HCT116 (cell line): ENCODE measurements around the gene NRCAM. TPM values are rescaled to one million over a fixed set of nuclear protein-coding genes. Genes with fewer than 3 reads are reported as not detected.

Source experiments
- ATAC-seq: fragments of 200-7000 bp; cut with Tn5 transposase; 2 replicates; pipeline ENCODE4 v1.9.1; 2020; ENCODE audit warnings: mild to moderate bottlenecking, moderate library complexity
- BruUV-seq: library from RNA; stranded (reverse); fragments of 400-500 nt; replicated peaks from 2 replicates; lab custom pipeline; 2021; lab: Mats Ljungman, UMichigan
- CTCF ChIA-PET: fragments of 300-600 bp; sonication (Branson Sonifier 250); formaldehyde crosslinking; loops from one replicate; lab custom pipeline; 2021; ENCODE audit warnings: antibody characterized with exemption; lab: Charles Lee
- POLR2A ChIA-PET: fragments of 300-600, 350-600 bp; sonication (Branson Sonifier 250); formaldehyde crosslinking; loops from one replicate; lab custom pipeline; 2021; ENCODE audit warnings: antibody characterized with exemption; lab: Charles Lee
- RAD21 ChIA-PET, 2 experiments: fragments of 300-600 bp; sonication (Branson Sonifier 250); formaldehyde crosslinking; loops; one replicate each; lab custom pipeline; 2023; ENCODE audit warnings: low total read pairs in 2 of 2; ENCODE audit not compliant: uncharacterized antibody in 2 of 2, unreplicated experiment in 2 of 2, low non-redundant PET in 1 of 2; lab: Charles Lee
- DNase-seq: peaks from one replicate; pipeline ENCODE4 v3.0.0-alpha.2; 2010; ENCODE audit warnings: low read depth, low spot score
- H2AFZ ChIP-seq: fragments of 200-600 bp; shearing (Covaris generic), sonication (generic); 2 replicates; pipeline ENCODE4 v1.6.1; 2017; ENCODE audit warnings: low read depth, mixed run types, mixed read lengths, antibody characterized with exemption, low read length; ENCODE audit not compliant: poor library complexity, severe bottlenecking
- H3K27ac ChIP-seq: 2 replicates; pipeline ENCODE4 v1.5.1; 2012; ENCODE audit warnings: low read depth, low read length
- H3K27me3 ChIP-seq: fragments of 200-600 bp; sonication (generic); 2 replicates; pipeline ENCODE4 v1.6.1; 2016; ENCODE audit warnings: mixed run types, low read length, mixed read lengths; ENCODE audit not compliant: insufficient read depth
- H3K36me3 ChIP-seq, 2 experiments: fragments of 200-500 bp in 1 of 2; fragments of 200-600 bp in 1 of 2; sonication (Bioruptor generic) in 1 of 2; sonication (generic) in 1 of 2; 2 replicates each; pipeline versions ENCODE4 v1.5.1 to v1.6.1; 2014 to 2016; ENCODE audit warnings: low read length in 2 of 2, inconsistent platforms in 1 of 2, mixed read lengths in 1 of 2, mixed run types in 1 of 2; ENCODE audit not compliant: insufficient read depth in 2 of 2, control insufficient read depth in 1 of 2
- H3K4me1 ChIP-seq, 2 experiments: fragments of 200-600 bp in 1 of 2; sonication (generic) in 1 of 2; 2 replicates each; pipeline versions ENCODE4 v1.5.1 to v1.6.1; 2012 to 2017; ENCODE audit warnings: low read length in 2 of 2, inconsistent platforms in 1 of 2, mild to moderate bottlenecking in 1 of 2, mixed read lengths in 1 of 2, mixed run types in 1 of 2, moderate library complexity in 1 of 2; ENCODE audit not compliant: insufficient read depth in 2 of 2, control insufficient read depth in 1 of 2
- H3K4me2 ChIP-seq: fragments of 200-600 bp; sonication (generic); 2 replicates; pipeline ENCODE4 v1.6.1; 2017; ENCODE audit warnings: mixed run types, low read length, mixed read lengths
- H3K4me3 ChIP-seq, 2 experiments: fragments of 200-600 bp in 1 of 2; sonication (generic) in 1 of 2; replicated peaks in 1 of 2; 2 replicates each; pipeline ENCODE4 v1.5.1; 2011 to 2016; ENCODE audit warnings: low read length in 2 of 2, control low read depth in 1 of 2, low read depth in 1 of 2, mild to moderate bottlenecking in 1 of 2, mixed read lengths in 1 of 2, mixed run types in 1 of 2
- H3K79me2 ChIP-seq: fragments of 200-600 bp; sonication (generic); 2 replicates; pipeline ENCODE4 v1.6.1; 2017; ENCODE audit warnings: mild to moderate bottlenecking, mixed run types, low read length, moderate library complexity, mixed read lengths; ENCODE audit not compliant: insufficient read depth
- H3K9ac ChIP-seq: fragments of 200-600 bp; sonication (generic); 2 replicates; pipeline ENCODE4 v1.6.1; 2016; ENCODE audit warnings: low read length, mixed read lengths
- H3K9me2 ChIP-seq: fragments of 200-600 bp; sonication (generic), shearing (Covaris generic); 2 replicates; pipeline ENCODE4 v1.6.1; 2017; ENCODE audit warnings: mixed run types, mild to moderate bottlenecking, moderate library complexity; ENCODE audit not compliant: insufficient read depth
- H3K9me3 ChIP-seq, 2 experiments: fragments of 200-500 bp in 1 of 2; fragments of 200-600 bp in 1 of 2; sonication (Bioruptor generic) in 1 of 2; sonication (generic) in 1 of 2; 2 replicates each; pipeline ENCODE4 v1.6.1; 2014 to 2017; ENCODE audit warnings: low read length in 2 of 2, mixed read lengths in 2 of 2, inconsistent platforms in 1 of 2, low read depth in 1 of 2, mild to moderate bottlenecking in 1 of 2, mixed run types in 1 of 2, moderate library complexity in 1 of 2; ENCODE audit not compliant: control insufficient read depth in 1 of 2, insufficient read depth in 1 of 2
- H4K20me1 ChIP-seq: fragments of 200-600 bp; sonication (generic), shearing (Covaris generic); 2 replicates; pipeline ENCODE4 v1.6.1; 2017; ENCODE audit warnings: mixed run types, mild to moderate bottlenecking, moderate library complexity; ENCODE audit not compliant: insufficient read depth
- CTCF ChIP-seq, 3 experiments: fragments of 200-600 bp in 1 of 3; sonication (generic) in 1 of 3; IDR thresholded peaks in 2 of 3; conservative IDR thresholded peaks in 1 of 3; 2 replicates each; pipeline ENCODE4 v1.5.1; 2012 to 2017; ENCODE audit warnings: low read depth in 2 of 3, low read length in 2 of 3, antibody characterized with exemption in 1 of 3, borderline replicate concordance in 1 of 3, control low read depth in 1 of 3, mild to moderate bottlenecking in 1 of 3, mixed read lengths in 1 of 3, mixed run types in 1 of 3, moderate library complexity in 1 of 3; ENCODE audit not compliant: insufficient read depth in 1 of 3
- ELF1 ChIP-seq: IDR thresholded peaks from 2 replicates; pipeline ENCODE4 v1.6.1; 2012; ENCODE audit warnings: low read depth, borderline replicate concordance
- EZH2phosphoT487 ChIP-seq: fragments of 200-600 bp; IDR thresholded peaks from 2 replicates; pipeline ENCODE4 v1.6.1; 2018; ENCODE audit warnings: antibody characterized with exemption, borderline replicate concordance
- FOSL1 ChIP-seq: IDR thresholded peaks from 2 replicates; pipeline ENCODE4 v1.6.1; 2012; ENCODE audit warnings: low read depth
- JUND ChIP-seq: IDR thresholded peaks from 2 replicates; pipeline ENCODE4 v1.6.1; 2012
- POLR2A ChIP-seq: IDR thresholded peaks from 2 replicates; pipeline ENCODE4 v1.7.0; 2011; ENCODE audit warnings: borderline replicate concordance; ENCODE audit not compliant: insufficient read depth, insufficient read length; ENCODE audit errors: extremely low read depth
- POLR2AphosphoS5 ChIP-seq: IDR thresholded peaks from 2 replicates; pipeline ENCODE4 v1.6.1; 2011; ENCODE audit warnings: mild to moderate bottlenecking, low read depth, low read length, moderate library complexity
- SIN3A ChIP-seq: IDR thresholded peaks from 2 replicates; pipeline ENCODE4 v1.6.1; 2012; ENCODE audit warnings: low read depth
- SRF ChIP-seq: IDR thresholded peaks from 2 replicates; pipeline ENCODE4 v1.6.1; 2012; ENCODE audit warnings: low read depth
- YY1 ChIP-seq: IDR thresholded peaks from 2 replicates; pipeline ENCODE4 v1.6.1; 2011; ENCODE audit warnings: low read length, low read depth, moderate library complexity, mild to moderate bottlenecking; ENCODE audit not compliant: insufficient replicate concordance; ENCODE audit errors: extremely low read depth
- ZFX ChIP-seq: fragments of 450-650 bp; IDR thresholded peaks from 2 replicates; pipeline ENCODE4 v1.6.1; 2017
- ZNF274 ChIP-seq: fragments of 200-500 bp; sonication (Bioruptor generic); IDR thresholded peaks from 2 replicates; pipeline ENCODE4 v1.6.1; 2014; ENCODE audit warnings: mild to moderate bottlenecking, low read depth, low read length, inconsistent platforms
- intact Hi-C: fragments of 100-400 bp; cut with micrococcal nuclease; formaldehyde crosslinking; loops from 2 replicates; pipeline ENCODE4 v1.10.0; 2022
- total RNA-seq: library from RNA; stranded (reverse); gene quantifications from one replicate; pipeline ENCODE4 v1.2.1, GENCODE V29; 2021; ENCODE audit not compliant: unreplicated experiment
- TF ChIP-seq, protein P1 (sequence below): IDR thresholded peaks from 2 replicates; pipeline ENCODE4 v1.6.1; 2012
- TF ChIP-seq, protein P2 (sequence below): IDR thresholded peaks from 2 replicates; pipeline ENCODE4 v1.6.1; 2012

NRCAM gene
- total RNA-seq, 1 experiment from 2014 or later: 0.15 TPM

DNA sequence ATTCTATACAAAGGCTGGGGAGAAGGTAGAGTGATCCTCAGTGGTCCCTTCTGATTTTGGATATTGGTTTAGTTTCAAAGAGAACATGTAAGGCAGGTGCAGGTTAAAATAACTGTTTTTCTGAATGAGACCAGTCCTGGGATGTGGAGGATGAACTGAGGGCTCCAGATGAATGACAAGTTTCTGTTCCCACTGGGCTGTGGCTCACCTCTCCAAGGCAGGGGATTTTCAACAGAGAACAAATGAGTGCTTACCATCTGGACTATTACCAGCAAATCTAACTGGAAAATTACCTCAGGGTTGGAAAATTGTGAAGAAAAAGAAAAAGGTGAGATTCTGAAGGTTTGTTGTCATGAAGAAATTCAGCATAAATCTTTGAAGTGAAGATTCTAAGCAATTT, 334.1 kb downstream of the NRCAM start:
- DNase-seq: no peak
- TF ChIP-seq CTCF (IDR thresholded peaks at IDR 0.05 in 2 of 3, conservative IDR thresholded peaks at IDR 0.05 in 1 of 3; ENCODE audit: borderline replicate concordance in 1 of 3, insufficient read depth in 1 of 3, low read depth in 2 of 3, low read length in 2 of 3): no peak
- no peak for TF ChIP-seq FOSL1
- TF ChIP-seq POLR2A: no peak
- TF ChIP-seq, protein P1, sequence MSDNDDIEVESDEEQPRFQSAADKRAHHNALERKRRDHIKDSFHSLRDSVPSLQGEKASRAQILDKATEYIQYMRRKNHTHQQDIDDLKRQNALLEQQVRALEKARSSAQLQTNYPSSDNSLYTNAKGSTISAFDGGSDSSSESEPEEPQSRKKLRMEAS: no peak
- TF ChIP-seq, protein P2, sequence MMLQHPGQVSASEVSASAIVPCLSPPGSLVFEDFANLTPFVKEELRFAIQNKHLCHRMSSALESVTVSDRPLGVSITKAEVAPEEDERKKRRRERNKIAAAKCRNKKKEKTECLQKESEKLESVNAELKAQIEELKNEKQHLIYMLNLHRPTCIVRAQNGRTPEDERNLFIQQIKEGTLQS: no peak
- TF ChIP-seq SIN3A: no peak
- TF ChIP-seq ZNF274: no peak
- no peak for TF ChIP-seq JUND
- no peak for TF ChIP-seq ZFX
- no peak for TF ChIP-seq ELF1
- TF ChIP-seq EZH2phosphoT487: no peak
- no peak for TF ChIP-seq YY1
- no peak for TF ChIP-seq POLR2AphosphoS5
- TF ChIP-seq SRF: no peak
- TF ChIP-seq, all 23 proteins: peak for 0
- H3K9ac ChIP-seq: no peak overlapping the region
- RAD21 ChIA-PET: no interaction called here
- no peak for ATAC-seq
- H3K4me2 ChIP-seq: no peak overlapping the region
- H3K27ac ChIP-seq: no peak overlapping the region
- H3K9me3 ChIP-seq: no peaks in the 10 kb centered on the region
- no peaks in the 10 kb centered on the region for H3K9me2 ChIP-seq
- H3K36me3 ChIP-seq: no peaks in the 10 kb centered on the region
- no peaks in the 10 kb centered on the region for H3K4me1 ChIP-seq
- CTCF ChIA-PET: interaction anchor here (1.2 kb wide), 1 partner anchor 8 kb away, joined by 5 read pairs; no protein-coding TSS in a partner anchor
- H3K27me3 ChIP-seq: no peaks in the 10 kb centered on the region
- no peaks in the 10 kb centered on the region for H3K79me2 ChIP-seq
- H2AFZ ChIP-seq: no peak overlapping the region
- H3K4me3 ChIP-seq: no peak overlapping the region
- POLR2A ChIA-PET: no interaction called here
- BruUV-seq: no TSS peak
- intact Hi-C loops: no loop called here
- no peaks in the 10 kb centered on the region for H4K20me1 ChIP-seq
